ENCODE measurements around the gene EVL.

Gene EVL

GRCh38 chr14:100080206-100080605, 15.0 kb downstream of the EVL start:
- H3K27ac ChIP-seq = no peak overlapping the region
- DNase-seq (ENCODE audit: low read depth, low spot score) = no peak

- no peak for DNase-seq (ENCODE audit: low read depth, low spot score)
- no peak overlapping the region for H3K27ac ChIP-seq
Observed at GRCh38 chr14:100081997-100082625, 16.9 kb downstream of the EVL start.

GRCh38 chr14:100082723-100083122, 17.5 kb downstream of the EVL start:
- no peak overlapping the region for H3K27ac ChIP-seq
- DNase-seq (ENCODE audit: low read depth, low spot score) = no peak

GRCh38 chr14:100083706-100084105, 18.5 kb downstream of the EVL start:
- DNase-seq (ENCODE audit: low read depth, low spot score) = peak; percentile 95
- peak overlapping the region; percentile 61 for H3K27ac ChIP-seq

- no peak for DNase-seq (ENCODE audit: low read depth, low spot score)
- H3K27ac ChIP-seq = peak overlapping the region; percentile 61
Observed at GRCh38 chr14:100084591-100084990, 19.4 kb downstream of the EVL start.

GRCh38 chr14:100085462-100085861, 20.2 kb downstream of the EVL start:
- no peak for DNase-seq (ENCODE audit: low read depth, low spot score)
- H3K27ac ChIP-seq = no peak overlapping the region

- no peak overlapping the region for H3K27ac ChIP-seq
- no peak for DNase-seq (ENCODE audit: low read depth, low spot score)
Observed at GRCh38 chr14:100086361-100086760, 21.1 kb downstream of the EVL start.

- DNase-seq (ENCODE audit: low read depth, low spot score) = no peak
- no peak overlapping the region for H3K27ac ChIP-seq
Observed at GRCh38 chr14:100088226-100088625, 23.0 kb downstream of the EVL start.

- no peak overlapping the region for H3K27ac ChIP-seq
- DNase-seq (ENCODE audit: low read depth, low spot score) = no peak
Observed at GRCh38 chr14:100091386-100091785, 26.2 kb downstream of the EVL start.

GRCh38 chr14:100092832-100093231, 27.6 kb downstream of the EVL start:
- no peak for DNase-seq (ENCODE audit: low read depth, low spot score)
- H3K27ac ChIP-seq = no peak overlapping the region

- DNase-seq (ENCODE audit: low read depth, low spot score) = no peak
- H3K27ac ChIP-seq = no peak overlapping the region
Observed at GRCh38 chr14:100093319-100093718, 28.1 kb downstream of the EVL start.

- H3K27ac ChIP-seq = peak overlapping the region; percentile 41
- no peak for DNase-seq (ENCODE audit: low read depth, low spot score)
Observed at GRCh38 chr14:100096656-100097055, 31.4 kb downstream of the EVL start.

- H3K27ac ChIP-seq = no peak overlapping the region
Observed at GRCh38 chr14:100098171-100098570, 32.9 kb downstream of the EVL start.

GRCh38 chr14:100100032-100100703, 34.9 kb downstream of the EVL start:
- H3K27ac ChIP-seq = peak overlapping the region; percentile 56
- no peak for DNase-seq (ENCODE audit: low read depth, low spot score)

More at GRCh38 chr14:100098171-100098570, 32.9 kb downstream of the EVL start:
- no peak for DNase-seq (ENCODE audit: low read depth, low spot score)

GRCh38 chr14:100102156-100102785, 37.0 kb downstream of the EVL start:
- DNase-seq (ENCODE audit: low read depth, low spot score) = no peak
- no peak overlapping the region for H3K27ac ChIP-seq

- H3K27ac ChIP-seq = no peak overlapping the region
- DNase-seq (ENCODE audit: low read depth, low spot score) = no peak
Observed at GRCh38 chr14:100103250-100104005, 38.2 kb downstream of the EVL start.

GRCh38 chr14:100104006-100104352, 38.8 kb downstream of the EVL start:
- no peak for DNase-seq (ENCODE audit: low read depth, low spot score)
- no peak overlapping the region for H3K27ac ChIP-seq

GRCh38 chr14:100104523-100105300, 39.5 kb downstream of the EVL start:
- no peak overlapping the region for H3K27ac ChIP-seq
- DNase-seq (ENCODE audit: low read depth, low spot score) = no peak

- H3K27ac ChIP-seq = no peak overlapping the region
- no peak for DNase-seq (ENCODE audit: low read depth, low spot score)
Observed at GRCh38 chr14:100105357-100106169, 40.3 kb downstream of the EVL start.

Measured in epithelial cell of prostate (primary cell).